GM18861 (cell line): Measurements from ENCODE around the gene PMFBP1.

Experiments used
- ATAC-seq: cut with Tn5 transposase; IDR thresholded peaks from one replicate; pipeline ENCODE4 v1.9.1; 2021; ENCODE audit not compliant: unreplicated experiment

Gene PMFBP1

GRCh38 chr16:72187551-72187950, 15.6 kb upstream of the PMFBP1 start:
- no peak for ATAC-seq

- ATAC-seq: no peak
These were observed 11.0 kb upstream of the PMFBP1 start for GRCh38 chr16:72182976-72183375.

GRCh38 chr16:72179204-72179970, 7.4 kb upstream of the PMFBP1 start:
- ATAC-seq: no peak

GRCh38 chr16:72174726-72175125, 2.8 kb upstream of the PMFBP1 start:
- ATAC-seq: no peak

GRCh38 chr16:72173997-72174396, 2.0 kb upstream of the PMFBP1 start:
- ATAC-seq: no peak

- ATAC-seq: no peak
These were observed 719 bp downstream of the PMFBP1 start for GRCh38 chr16:72171236-72171635.

- no peak for ATAC-seq
These were observed 2.2 kb downstream of the PMFBP1 start for GRCh38 chr16:72169708-72170107.

- no peak for ATAC-seq
These were observed 3.6 kb downstream of the PMFBP1 start for GRCh38 chr16:72168365-72168764.

GRCh38 chr16:72166954-72167561, 4.9 kb downstream of the PMFBP1 start:
- no peak for ATAC-seq

GRCh38 chr16:72166151-72166550, 5.8 kb downstream of the PMFBP1 start:
- ATAC-seq: no peak

- ATAC-seq: no peak
These were observed 7.3 kb downstream of the PMFBP1 start for GRCh38 chr16:72164691-72165090.

GRCh38 chr16:72162105-72162692, 9.8 kb downstream of the PMFBP1 start:
- ATAC-seq: no peak

GRCh38 chr16:72159801-72160200, 12.2 kb downstream of the PMFBP1 start:
- no peak for ATAC-seq

- ATAC-seq: no peak
These were observed 12.6 kb downstream of the PMFBP1 start for GRCh38 chr16:72159386-72159785.

GRCh38 chr16:72149676-72150464, 22.1 kb downstream of the PMFBP1 start:
- ATAC-seq: no peak

GRCh38 chr16:72142476-72142875, 29.5 kb downstream of the PMFBP1 start:
- no peak for ATAC-seq

- ATAC-seq: no peak
These were observed 32.0 kb downstream of the PMFBP1 start for GRCh38 chr16:72139908-72140307.

- ATAC-seq: no peak
These were observed 33.8 kb downstream of the PMFBP1 start for GRCh38 chr16:72138064-72138572.

GRCh38 chr16:72137380-72138063, 34.4 kb downstream of the PMFBP1 start:
- ATAC-seq: no peak

GRCh38 chr16:72134507-72134906, 37.4 kb downstream of the PMFBP1 start:
- no peak for ATAC-seq

- ATAC-seq: no peak
These were observed 39.2 kb downstream of the PMFBP1 start for GRCh38 chr16:72132726-72133125.
